Medulla oblongata (tissue), 1 donor: ENCODE data around the gene ALPP.
"Not testable (repeated sequence)": the region's sequence is repeated elsewhere in the genome, so short reads cannot be mapped to it uniquely, and the experiment has no call there.

ENCODE experiments used
- DNase-seq: peaks from one replicate; pipeline ENCODE4 v3.0.0-alpha.2; 2015; ENCODE audit errors: extremely low spot score

Gene ALPP

GRCh38 chr2:232363784-232364615 is 14.6 kb upstream of the ALPP start:
- no peak for DNase-seq

GRCh38 chr2:232364806-232365594 is 13.6 kb upstream of the ALPP start:
- DNase-seq: not testable (repeated sequence)

- DNase-seq: no peak
Measured at GRCh38 chr2:232365621-232366321, 12.8 kb upstream of the ALPP start.

GRCh38 chr2:232366461-232366860 is 12.1 kb upstream of the ALPP start:
- not testable (repeated sequence) for DNase-seq

- DNase-seq: no peak
Measured at GRCh38 chr2:232367016-232367415, 11.5 kb upstream of the ALPP start.

- DNase-seq: no peak
Measured at GRCh38 chr2:232367591-232368233, 10.8 kb upstream of the ALPP start.

- DNase-seq: no peak
Measured at GRCh38 chr2:232368311-232368731, 10.2 kb upstream of the ALPP start.

- peak; percentile 7 for DNase-seq
Measured at GRCh38 chr2:232369126-232369951, 9.2 kb upstream of the ALPP start.

GRCh38 chr2:232370007-232370406 is 8.5 kb upstream of the ALPP start:
- DNase-seq: not testable (repeated sequence)

GRCh38 chr2:232372231-232373208 is 6.0 kb upstream of the ALPP start:
- DNase-seq: no peak

- DNase-seq: no peak
Measured at GRCh38 chr2:232374356-232374755, 4.2 kb upstream of the ALPP start.

- no peak for DNase-seq
Measured at GRCh38 chr2:232375164-232375563, 3.4 kb upstream of the ALPP start.

GRCh38 chr2:232376260-232376659 is 2.3 kb upstream of the ALPP start:
- no peak for DNase-seq

GRCh38 chr2:232376713-232377112 is 1.8 kb upstream of the ALPP start:
- no peak for DNase-seq

GRCh38 chr2:232377319-232377718 is 1.2 kb upstream of the ALPP start:
- no peak for DNase-seq

GRCh38 chr2:232377841-232378734 is 463 bp upstream of the ALPP start:
- DNase-seq: no peak

GRCh38 chr2:232379610-232380590 is 1.3 kb downstream of the ALPP start:
- DNase-seq: not testable (repeated sequence)
